HAP-1 (cell line): ENCODE data around the gene CLTB.

ENCODE experiments used
- DNase-seq, 2 experiments: peaks; one replicate each; pipeline ENCODE4 v3.0.0-alpha.2; 2016 to 2020; ENCODE audit warnings: low spot score in 2 of 2
- H3K27me3 ChIP-seq: fragments of 250-450 bp; sonication (Bioruptor Pico); 2 replicates; pipeline ENCODE4 v1.5.1; 2020; ENCODE audit warnings: low read depth, mild to moderate bottlenecking, moderate library complexity
- H3K36me3 ChIP-seq: fragments of 250-450 bp; sonication (Bioruptor Pico); replicated peaks from 2 replicates; pipeline ENCODE4 v1.5.1; 2020; ENCODE audit warnings: mild to moderate bottlenecking
- H3K4me1 ChIP-seq: fragments of 250-450 bp; sonication (Bioruptor Pico); 2 replicates; pipeline ENCODE4 v1.5.1; 2020; ENCODE audit warnings: mild to moderate bottlenecking
- H3K4me3 ChIP-seq: fragments of 250-450 bp; sonication (Bioruptor Pico); 2 replicates; pipeline ENCODE4 v1.5.1; 2020; ENCODE audit warnings: mild to moderate bottlenecking, moderate library complexity
- H3K9me3 ChIP-seq: fragments of 250-450 bp; sonication (Bioruptor Pico); 2 replicates; pipeline ENCODE4 v1.5.1; 2020; ENCODE audit warnings: mild to moderate bottlenecking, moderate library complexity
- in situ Hi-C: fragments of 300-500 bp; cut with MboI; formaldehyde crosslinking; loops from 3 replicates; pipeline ENCODE4 v1.14.3; 2020; ENCODE audit warnings: low sequenced_read_pairs, inconsistent platforms, mixed read lengths

The CLTB gene

GRCh38 chr5:176371621-176372539 is 44.5 kb downstream of the CLTB start:
- Histone ChIP-seq H3K27me3 (no peaks in the 10 kb centered on the region), H3K4me1 (peaks cover 4% of the 10 kb centered on the region; the same call in 1 of the 2 replicates), H3K4me3 (no peak overlapping the region), H3K36me3 (no peaks in the 10 kb centered on the region), H3K9me3 (no peaks in the 10 kb centered on the region)
- DNase-seq: no peak
- in situ Hi-C loops: no loop called here

DNA sequence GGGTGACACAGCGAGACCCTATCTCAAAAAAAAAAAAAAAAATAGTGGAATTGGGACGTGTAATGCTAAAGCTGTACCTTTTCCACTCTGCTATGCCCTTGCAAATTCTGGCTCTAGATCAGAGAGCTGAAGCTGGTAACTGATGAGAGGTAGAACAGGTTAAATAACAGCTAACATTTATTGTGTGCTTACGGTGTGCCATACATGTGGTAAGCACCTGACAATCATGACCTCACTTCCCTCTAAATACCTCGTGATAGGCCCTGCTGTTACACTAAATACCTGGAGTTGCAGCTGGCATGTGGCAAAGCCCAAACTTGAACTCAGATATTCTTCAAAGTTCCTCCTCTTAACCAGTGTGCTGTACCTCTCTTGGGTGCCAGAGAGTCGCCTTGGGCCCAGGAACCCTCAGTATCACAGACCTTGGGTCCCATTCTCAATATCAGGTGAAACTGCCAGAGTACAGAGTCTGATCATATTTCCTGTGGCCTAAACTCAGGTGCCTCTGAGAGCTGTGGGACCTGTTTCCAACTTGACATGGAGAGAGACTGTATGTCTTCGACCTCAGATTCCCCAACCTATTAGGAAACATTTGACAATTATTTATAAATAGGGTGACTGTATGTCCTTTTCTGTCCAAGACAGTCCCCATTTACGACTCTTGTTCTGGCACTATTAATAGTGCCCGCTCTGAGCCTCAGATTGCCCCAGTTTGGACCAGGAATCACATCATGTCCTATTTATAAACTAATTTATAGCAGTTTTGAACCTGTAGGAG is 46.2 kb downstream of the CLTB start:
- Histone ChIP-seq H3K4me3 (no peak overlapping the region), H3K4me1 (peaks cover 4% of the 10 kb centered on the region; the same call in 1 of the 2 replicates), H3K9me3 (no peaks in the 10 kb centered on the region), H3K36me3 (no peaks in the 10 kb centered on the region), H3K27me3 (no peaks in the 10 kb centered on the region)
- in situ Hi-C loops: no loop called here
- DNase-seq: no peak

GRCh38 chr5:176368726-176369125 is 47.6 kb downstream of the CLTB start:
- Histone ChIP-seq H3K36me3 (no peaks in the 10 kb centered on the region), H3K27me3 (no peaks in the 10 kb centered on the region), H3K4me3 (no peak overlapping the region), H3K9me3 (no peaks in the 10 kb centered on the region), H3K4me1 (peaks cover 3% of the 10 kb centered on the region; the same call in 1 of the 2 replicates)
- in situ Hi-C loops: no loop called here
- no peak for DNase-seq

DNA sequence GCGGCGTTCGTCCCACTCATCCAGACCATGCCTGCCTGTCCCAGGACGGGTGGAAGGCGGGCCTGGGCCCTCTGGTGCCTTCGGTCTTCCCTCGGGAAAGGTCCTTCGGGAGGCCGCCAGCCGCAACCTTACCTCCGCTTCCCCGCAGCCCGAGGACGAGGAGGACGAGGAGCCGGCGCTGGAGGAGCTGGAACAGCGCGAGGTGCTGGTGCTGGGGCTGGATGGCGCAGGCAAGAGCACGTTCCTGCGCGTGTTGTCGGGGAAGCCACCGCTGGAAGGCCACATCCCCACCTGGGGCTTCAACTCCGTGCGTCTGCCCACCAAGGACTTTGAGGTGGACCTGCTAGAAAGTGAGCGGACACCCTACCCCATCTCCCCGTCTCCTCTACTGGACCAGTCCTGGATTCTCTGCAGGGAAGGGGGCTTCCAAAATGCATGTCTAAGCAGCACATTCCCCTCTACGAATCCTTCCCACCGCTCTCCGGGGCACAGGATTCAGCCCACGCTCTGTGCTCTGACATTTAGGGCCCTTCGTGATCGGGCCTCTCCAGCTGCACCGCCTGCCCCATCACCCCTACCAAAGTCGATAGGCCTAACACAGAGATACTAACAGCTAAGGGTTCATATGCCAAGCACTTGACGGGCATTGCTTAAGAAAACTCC is 50.0 kb downstream of the CLTB start:
- Histone ChIP-seq H3K27me3 (no peaks in the 10 kb centered on the region), H3K9me3 (no peaks in the 10 kb centered on the region), H3K4me3 (no peak overlapping the region), H3K36me3 (no peaks in the 10 kb centered on the region), H3K4me1 (no peaks in the 10 kb centered on the region)
- in situ Hi-C loops: no loop called here
- DNase-seq: no peak

- in situ Hi-C loops: no loop called here
- DNase-seq: no peak
Observed at GRCh38 chr5:176365351-176366231, 50.7 kb downstream of the CLTB start, which contains the start of gene ARL10. TSS of gene ARL10 (plus strand) at chr5:176365487. CDS start at chr5:176365564, 77 bp downstream.

GRCh38 chr5:176364765-176365350 is 51.5 kb downstream of the CLTB start:
- Histone ChIP-seq H3K4me3 (no peak overlapping the region), H3K9me3 (no peaks in the 10 kb centered on the region), H3K27me3 (no peaks in the 10 kb centered on the region), H3K36me3 (no peaks in the 10 kb centered on the region), H3K4me1 (no peaks in the 10 kb centered on the region)
- in situ Hi-C loops: no loop called here
- DNase-seq: no peak

More at GRCh38 chr5:176365351-176366231, 50.7 kb downstream of the CLTB start, which contains the start of gene ARL10:
- Histone ChIP-seq H3K4me3 (no peak within 1 kb of the TSS), H3K9me3 (no peaks in the 10 kb centered on the region), H3K36me3 (no peaks in the 10 kb centered on the region), H3K27me3 (no peaks in the 10 kb centered on the region), H3K4me1 (no peaks in the 10 kb centered on the region)

- no peaks in the 10 kb centered on the region for H3K4me1 ChIP-seq
- in situ Hi-C loops: no loop called here
- DNase-seq: no peak
- no peaks in the 10 kb centered on the region for H3K9me3 ChIP-seq
- H3K36me3 ChIP-seq: peaks cover 22% of the 10 kb centered on the region
- peak overlapping the region; percentile 87 for H3K4me3 ChIP-seq
- H3K27me3 ChIP-seq: no peaks in the 10 kb centered on the region
Observed at GRCh38 chr5:176362233-176362490, 54.2 kb downstream of the CLTB start.

- in situ Hi-C loops: no loop called here
- peak within 1 kb of the TSS; percentile 87 for H3K4me3 ChIP-seq
- no peaks in the 10 kb centered on the region for H3K4me1 ChIP-seq
Observed at GRCh38 chr5:176361437-176362232, 54.7 kb downstream of the CLTB start, which contains the start of gene KIAA1191. TSS of gene KIAA1191 (minus strand) at chr5:176361764. CDS start at chr5:176359508, 2,256 bp downstream.

DNA sequence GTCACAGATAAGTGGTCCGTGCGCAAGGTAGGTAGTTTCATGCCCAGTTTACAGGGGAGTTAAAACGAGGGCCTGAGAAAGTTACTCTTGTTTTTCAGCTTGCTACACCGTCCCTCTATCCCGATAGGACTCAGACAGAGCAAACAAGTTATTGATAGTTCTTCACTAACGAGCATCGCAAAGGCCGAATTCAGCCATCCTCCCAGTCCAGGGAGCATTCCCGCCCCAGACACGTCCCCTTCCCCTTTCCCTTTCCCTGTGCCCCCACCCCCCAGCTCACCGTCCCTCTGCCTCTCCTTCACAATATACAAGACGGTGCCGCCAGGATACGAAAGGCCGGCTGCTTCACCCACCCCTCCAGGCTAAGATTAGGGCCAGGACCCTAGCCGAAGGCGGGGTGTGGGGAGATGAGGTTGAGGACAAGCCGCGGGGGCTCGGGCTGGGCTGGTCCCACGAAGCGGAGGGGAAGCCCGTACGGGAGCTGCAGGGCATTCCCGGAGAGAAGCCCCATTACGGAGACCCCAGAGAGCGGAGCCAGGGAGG is 55.4 kb downstream of the CLTB start:
- no peaks in the 10 kb centered on the region for H3K27me3 ChIP-seq
- in situ Hi-C loops: no loop called here
- H3K4me3 ChIP-seq: peak overlapping the region; percentile 87
- no peaks in the 10 kb centered on the region for H3K4me1 ChIP-seq
- no peaks in the 10 kb centered on the region for H3K9me3 ChIP-seq
- H3K36me3 ChIP-seq: peaks cover 30% of the 10 kb centered on the region
- peak in 1 of 2 experiments; percentile 43 for DNase-seq

More at GRCh38 chr5:176361437-176362232, 54.7 kb downstream of the CLTB start, which contains the start of gene KIAA1191:
- peak; percentile 87 to 97 for DNase-seq
- Histone ChIP-seq H3K27me3 (no peaks in the 10 kb centered on the region), H3K36me3 (peaks cover 24% of the 10 kb centered on the region), H3K9me3 (no peaks in the 10 kb centered on the region)

DNA sequence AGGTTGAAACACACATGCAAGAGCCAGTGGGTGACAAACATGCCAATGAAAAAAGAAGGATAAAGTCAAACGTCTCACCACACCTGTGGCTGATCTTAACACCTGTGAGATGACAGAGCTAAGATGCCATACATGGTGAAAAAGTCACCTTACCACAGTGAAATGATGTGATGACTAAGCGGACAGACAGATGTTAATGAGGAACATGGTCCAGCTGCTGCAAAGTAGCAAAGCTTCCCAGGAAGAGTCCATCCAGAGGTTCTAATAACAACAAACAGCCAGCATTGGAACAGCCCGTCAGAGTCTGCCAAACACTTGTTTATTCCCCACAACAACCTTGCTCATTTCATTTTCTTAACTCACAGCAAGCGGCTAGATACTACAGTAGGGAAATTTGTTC is 56.7 kb downstream of the CLTB start:
- no peaks in the 10 kb centered on the region for H3K9me3 ChIP-seq
- H3K36me3 ChIP-seq: peaks cover 35% of the 10 kb centered on the region
- no peak overlapping the region for H3K4me3 ChIP-seq
- no peaks in the 10 kb centered on the region for H3K4me1 ChIP-seq
- no peak for DNase-seq
- in situ Hi-C loops: no loop called here
- no peaks in the 10 kb centered on the region for H3K27me3 ChIP-seq

DNA sequence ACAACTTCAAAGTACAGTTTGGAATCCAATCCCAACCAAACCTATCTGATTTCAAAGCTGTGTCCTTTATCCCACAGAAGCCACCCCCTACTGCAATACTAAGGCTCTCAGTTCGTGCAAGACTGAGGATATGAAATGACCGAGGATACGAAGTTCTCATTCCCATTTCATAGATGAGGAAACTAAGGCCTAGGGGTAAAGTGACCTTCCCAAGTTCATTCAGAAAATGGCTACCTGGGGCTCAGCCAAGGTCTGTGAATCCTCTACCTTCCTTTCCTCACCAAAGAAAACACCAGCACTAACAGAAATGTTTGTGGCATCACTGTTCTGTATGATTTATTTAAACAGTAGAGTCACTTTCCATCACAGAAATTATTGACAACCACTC is 60.2 kb downstream of the CLTB start:
- Histone ChIP-seq H3K4me1 (no peaks in the 10 kb centered on the region), H3K36me3 (peaks cover 63% of the 10 kb centered on the region), H3K4me3 (no peak overlapping the region), H3K27me3 (no peaks in the 10 kb centered on the region), H3K9me3 (no peaks in the 10 kb centered on the region)
- in situ Hi-C loops: no loop called here
- no peak for DNase-seq
